Measurements from ENCODE around the gene GPHN. TPM values are rescaled to one million over a fixed set of nuclear protein-coding genes. Genes with fewer than 3 reads are reported as not detected.

GPHN gene
- total RNA-seq, 4 donors from 2014 or later, result 9.1 to 21.1 (median 15.9) TPM

DNA sequence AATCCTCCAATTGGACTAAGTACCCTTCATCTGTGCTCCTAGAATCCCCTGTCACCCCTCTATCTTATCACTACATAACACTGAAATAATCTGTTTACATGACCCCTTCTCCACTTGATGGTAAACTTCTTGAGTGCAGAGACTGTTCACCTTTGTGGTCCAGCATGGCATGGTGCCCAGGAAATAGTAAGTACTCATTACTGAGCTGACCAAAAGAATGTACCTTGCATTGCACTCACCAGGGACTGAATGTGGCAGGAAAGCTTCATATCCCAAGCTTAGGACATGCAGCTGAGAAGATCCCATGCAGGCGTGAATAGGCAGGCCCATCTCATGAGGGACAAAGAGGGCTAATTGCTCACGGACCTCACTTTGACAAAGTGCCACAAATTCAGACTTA is 679.9 kb downstream of the GPHN start:
- no peak for DNase-seq (ENCODE audit: extremely low spot score)
- Histone ChIP-seq H3K36me3 (no peaks in the 10 kb centered on the region), H3K27ac (replicated peaks in 1 of 4) (no peak overlapping the region), H3K4me1 (peaks cover 0 to 11% (median 4%) of the 10 kb centered on the region in 4 donors), H3K27me3 (no peaks in the 10 kb centered on the region), H3K4me3 (no peak overlapping the region), H3K9me3 (no peaks in the 10 kb centered on the region)
- TF ChIP-seq, protein P1, sequence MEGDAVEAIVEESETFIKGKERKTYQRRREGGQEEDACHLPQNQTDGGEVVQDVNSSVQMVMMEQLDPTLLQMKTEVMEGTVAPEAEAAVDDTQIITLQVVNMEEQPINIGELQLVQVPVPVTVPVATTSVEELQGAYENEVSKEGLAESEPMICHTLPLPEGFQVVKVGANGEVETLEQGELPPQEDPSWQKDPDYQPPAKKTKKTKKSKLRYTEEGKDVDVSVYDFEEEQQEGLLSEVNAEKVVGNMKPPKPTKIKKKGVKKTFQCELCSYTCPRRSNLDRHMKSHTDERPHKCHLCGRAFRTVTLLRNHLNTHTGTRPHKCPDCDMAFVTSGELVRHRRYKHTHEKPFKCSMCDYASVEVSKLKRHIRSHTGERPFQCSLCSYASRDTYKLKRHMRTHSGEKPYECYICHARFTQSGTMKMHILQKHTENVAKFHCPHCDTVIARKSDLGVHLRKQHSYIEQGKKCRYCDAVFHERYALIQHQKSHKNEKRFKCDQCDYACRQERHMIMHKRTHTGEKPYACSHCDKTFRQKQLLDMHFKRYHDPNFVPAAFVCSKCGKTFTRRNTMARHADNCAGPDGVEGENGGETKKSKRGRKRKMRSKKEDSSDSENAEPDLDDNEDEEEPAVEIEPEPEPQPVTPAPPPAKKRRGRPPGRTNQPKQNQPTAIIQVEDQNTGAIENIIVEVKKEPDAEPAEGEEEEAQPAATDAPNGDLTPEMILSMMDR (IDR thresholded peaks at IDR 0.05), result no peak
- TF ChIP-seq EP300 (IDR thresholded peaks at IDR 0.05), result no peak
- TF ChIP-seq POLR2AphosphoS5 (IDR thresholded peaks at IDR 0.05), result no peak
- no peak for TF ChIP-seq POLR2A (IDR thresholded peaks at IDR 0.05; ENCODE audit: low read depth)
- WGBS, result 87% methylated on average over 2 of the region's 2 CpGs
- intact Hi-C loops (cut with DNase I), result no loop called here

DNA sequence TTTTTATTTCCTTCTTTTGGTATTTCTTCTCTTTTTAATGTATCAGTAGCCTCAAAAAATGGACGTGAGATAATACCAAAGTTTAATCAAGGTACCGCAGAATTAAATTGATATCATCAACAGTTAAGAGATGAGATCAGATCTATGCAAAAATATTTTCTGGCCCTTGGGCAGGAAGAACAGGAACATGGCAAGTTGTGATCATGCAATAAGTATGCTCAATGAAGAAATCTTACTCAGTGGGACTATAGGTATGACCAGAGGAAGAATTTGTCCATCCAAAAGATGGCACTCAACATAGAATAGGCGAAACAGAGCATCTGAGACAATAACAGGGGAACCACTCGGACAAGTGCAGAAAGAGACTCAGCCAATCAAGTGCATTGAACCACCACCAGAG is 680.4 kb downstream of the GPHN start:
- H3K4me3 ChIP-seq, result no peak overlapping the region
- intact Hi-C loops (cut with DNase I), result no loop called here
- no peaks in the 10 kb centered on the region for H3K36me3 ChIP-seq
- WGBS, result 86% methylated on average over 4 of the region's 4 CpGs
- H3K4me1 ChIP-seq, result peaks cover 0 to 11% (median 4%) of the 10 kb centered on the region in 4 donors
- TF ChIP-seq EP300 (IDR thresholded peaks at IDR 0.05) (no peak), POLR2AphosphoS5 (IDR thresholded peaks at IDR 0.05) (no peak), POLR2A (IDR thresholded peaks at IDR 0.05; ENCODE audit: low read depth) (no peak)
- TF ChIP-seq, protein P1 (IDR thresholded peaks at IDR 0.05), result no peak
- no peaks in the 10 kb centered on the region for H3K27me3 ChIP-seq
- no peaks in the 10 kb centered on the region for H3K9me3 ChIP-seq
- no peak overlapping the region for H3K27ac ChIP-seq (replicated peaks in 1 of 4)
- DNase-seq (ENCODE audit: extremely low spot score), result no peak

DNA sequence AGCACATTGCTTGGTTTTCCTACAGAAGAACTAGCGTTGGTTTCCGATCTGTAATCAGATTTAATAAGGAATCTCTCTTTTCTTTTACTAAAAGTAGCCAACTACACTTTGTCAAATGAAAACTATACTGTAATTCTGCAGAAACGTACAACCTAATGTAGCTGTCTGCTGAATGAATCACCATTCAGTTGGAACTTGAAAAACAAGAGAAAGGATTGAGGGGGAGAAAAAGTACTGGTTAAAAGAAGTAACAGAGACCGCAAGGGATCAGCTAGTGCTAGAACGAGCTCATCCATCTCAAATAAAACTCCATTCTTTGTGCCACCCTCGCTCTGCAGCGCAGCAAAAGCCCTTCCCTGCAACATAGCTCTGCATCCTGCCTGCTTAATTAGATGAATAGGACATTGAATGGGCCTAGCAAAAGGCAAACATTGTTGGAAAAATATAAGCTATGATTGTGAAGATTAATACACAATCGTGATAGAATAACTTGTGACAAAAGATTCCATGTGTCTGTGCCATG is 683.9 kb downstream of the GPHN start:
- intact Hi-C loops (cut with DNase I), result no loop called here
- Histone ChIP-seq H3K27ac (replicated peaks in 1 of 4) (no peak overlapping the region), H3K36me3 (no peaks in the 10 kb centered on the region), H3K27me3 (no peaks in the 10 kb centered on the region), H3K4me3 (no peak overlapping the region), H3K9me3 (no peaks in the 10 kb centered on the region), H3K4me1 (peaks cover 0 to 6% (median 2%) of the 10 kb centered on the region in 4 donors)
- no peak for DNase-seq (ENCODE audit: extremely low spot score)
- WGBS, result 78% methylated on average over 8 of the region's 8 CpGs
- no peak for TF ChIP-seq POLR2A (IDR thresholded peaks at IDR 0.05; ENCODE audit: low read depth)
- no peak for TF ChIP-seq POLR2AphosphoS5 (IDR thresholded peaks at IDR 0.05)
- TF ChIP-seq, protein P1 (IDR thresholded peaks at IDR 0.05), result no peak
- TF ChIP-seq EP300 (IDR thresholded peaks at IDR 0.05), result no peak

DNA sequence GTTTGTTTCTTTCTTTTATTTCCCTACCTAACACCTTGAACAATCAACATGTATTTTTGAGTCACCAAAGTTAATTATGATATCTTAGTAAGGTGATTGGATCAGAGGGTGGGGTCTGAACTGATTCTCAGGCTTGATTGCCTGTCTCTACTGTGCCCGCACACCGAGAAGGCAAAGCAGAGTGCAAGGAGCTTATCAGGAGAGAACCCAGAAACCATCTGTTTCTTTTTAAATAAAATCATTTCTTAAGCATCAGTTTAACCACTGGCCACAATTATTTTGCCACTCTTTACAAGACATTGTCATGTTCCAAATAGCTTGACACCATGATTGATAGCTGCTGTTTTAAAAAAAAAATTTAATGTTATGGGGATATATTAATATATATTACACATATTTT is 684.4 kb downstream of the GPHN start:
- no peaks in the 10 kb centered on the region for H3K9me3 ChIP-seq
- intact Hi-C loops (cut with DNase I), result no loop called here
- H3K27ac ChIP-seq (replicated peaks in 1 of 4), result no peak overlapping the region
- no peaks in the 10 kb centered on the region for H3K36me3 ChIP-seq
- peaks cover 0 to under 1% (median 0%) of the 10 kb centered on the region in 4 donors for H3K4me1 ChIP-seq
- H3K27me3 ChIP-seq, result no peaks in the 10 kb centered on the region
- H3K4me3 ChIP-seq, result no peak overlapping the region
- TF ChIP-seq POLR2AphosphoS5 (IDR thresholded peaks at IDR 0.05) (no peak), EP300 (IDR thresholded peaks at IDR 0.05) (no peak), POLR2A (IDR thresholded peaks at IDR 0.05; ENCODE audit: low read depth) (no peak)
- TF ChIP-seq, protein P1 (IDR thresholded peaks at IDR 0.05), result no peak
- DNase-seq (ENCODE audit: extremely low spot score), result no peak
- 86% methylated on average over 2 of the region's 2 CpGs for WGBS

DNA sequence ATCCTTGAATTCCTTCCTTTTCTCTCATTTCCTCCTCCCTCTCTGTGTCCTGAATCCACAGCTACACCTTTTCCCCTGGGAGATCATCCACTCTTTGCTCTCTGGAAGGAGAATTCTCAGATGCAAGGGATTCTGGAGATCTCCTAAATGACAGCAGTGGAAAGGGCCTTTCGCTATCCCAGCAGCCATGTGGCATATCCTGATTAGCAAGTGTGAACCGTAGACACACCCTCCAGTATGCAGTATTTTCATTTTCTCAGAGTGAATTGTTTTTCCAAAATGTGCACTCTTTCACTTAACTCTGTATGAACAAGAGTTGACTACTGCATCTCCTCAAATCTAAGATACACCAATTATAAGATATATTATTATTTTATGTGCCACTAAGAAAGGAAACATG is 687.3 kb downstream of the GPHN start:
- H3K4me1 ChIP-seq, result no peaks in the 10 kb centered on the region
- TF ChIP-seq POLR2AphosphoS5 (IDR thresholded peaks at IDR 0.05), result no peak
- TF ChIP-seq EP300 (IDR thresholded peaks at IDR 0.05), result no peak
- no peak for TF ChIP-seq POLR2A (IDR thresholded peaks at IDR 0.05; ENCODE audit: low read depth)
- TF ChIP-seq, protein P1 (IDR thresholded peaks at IDR 0.05), result no peak
- no peak overlapping the region for H3K4me3 ChIP-seq
- no peak for DNase-seq (ENCODE audit: extremely low spot score)
- no peak overlapping the region for H3K27ac ChIP-seq (replicated peaks in 1 of 4)
- H3K9me3 ChIP-seq, result no peaks in the 10 kb centered on the region
- no peaks in the 10 kb centered on the region for H3K36me3 ChIP-seq
- 81% methylated on average over 2 of the region's 2 CpGs for WGBS
- intact Hi-C loops (cut with DNase I), result no loop called here
- no peaks in the 10 kb centered on the region for H3K27me3 ChIP-seq

Data from esophagus muscularis mucosa (tissue), 4 donors.